NCI-H524 (cell line): Measurements from ENCODE around the gene SYT7.
"Not testable (repeated sequence)": the region's sequence is repeated elsewhere in the genome, so short reads cannot be mapped to it uniquely, and the experiment has no call there.

Source experiments
- DNase-seq, 2 experiments: peaks; one replicate each; lab custom pipeline; 2025; lab: John Stamatoyannopoulos, UW

SYT7 gene

GRCh38 chr11:61496602-61497400 is 84.1 kb downstream of the SYT7 start:
- DNase-seq, result no peak

DNA sequence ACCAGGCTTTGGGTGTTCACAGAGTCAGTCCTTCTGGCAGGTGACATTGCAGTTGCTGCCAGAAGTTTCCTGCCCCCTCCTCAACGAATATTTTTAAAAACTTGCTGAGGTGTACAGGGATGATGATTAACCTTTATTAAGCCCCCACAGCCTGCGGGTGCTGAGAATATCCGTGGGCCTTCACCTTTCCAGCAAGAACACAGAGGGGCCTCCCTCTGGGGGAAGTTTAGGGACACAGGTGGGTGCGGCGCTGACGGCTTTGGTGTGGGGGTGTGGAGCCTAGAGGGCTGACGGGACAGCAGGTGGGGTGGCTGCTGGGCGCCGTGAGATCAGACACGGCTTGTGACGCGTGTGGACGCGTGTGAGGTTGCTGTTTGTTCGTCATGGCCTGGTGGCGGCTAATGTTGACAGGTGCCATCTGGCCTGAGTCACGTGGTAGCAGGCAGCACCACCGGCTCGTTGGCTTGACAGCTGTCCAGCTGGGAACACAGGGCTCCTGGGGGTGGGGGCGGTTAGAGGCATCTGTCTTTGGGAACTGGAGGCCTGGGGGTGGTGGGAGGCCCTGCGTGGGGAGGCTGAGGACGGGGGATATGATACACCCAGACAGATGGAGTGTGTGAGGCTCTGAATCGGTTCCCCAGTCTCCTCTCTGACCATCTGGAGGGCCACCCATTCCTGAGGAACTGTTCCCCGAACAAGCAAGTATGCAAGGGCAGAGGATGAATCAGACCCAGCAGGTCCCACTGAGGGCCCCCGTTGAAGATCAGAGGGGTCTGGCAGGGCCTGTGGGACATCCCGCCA is 84.9 kb downstream of the SYT7 start:
- peak; percentile 98 for DNase-seq

GRCh38 chr11:61494381-61494961 is 86.4 kb downstream of the SYT7 start:
- DNase-seq, result peak in 1 of 2 experiments; percentile 39

DNA sequence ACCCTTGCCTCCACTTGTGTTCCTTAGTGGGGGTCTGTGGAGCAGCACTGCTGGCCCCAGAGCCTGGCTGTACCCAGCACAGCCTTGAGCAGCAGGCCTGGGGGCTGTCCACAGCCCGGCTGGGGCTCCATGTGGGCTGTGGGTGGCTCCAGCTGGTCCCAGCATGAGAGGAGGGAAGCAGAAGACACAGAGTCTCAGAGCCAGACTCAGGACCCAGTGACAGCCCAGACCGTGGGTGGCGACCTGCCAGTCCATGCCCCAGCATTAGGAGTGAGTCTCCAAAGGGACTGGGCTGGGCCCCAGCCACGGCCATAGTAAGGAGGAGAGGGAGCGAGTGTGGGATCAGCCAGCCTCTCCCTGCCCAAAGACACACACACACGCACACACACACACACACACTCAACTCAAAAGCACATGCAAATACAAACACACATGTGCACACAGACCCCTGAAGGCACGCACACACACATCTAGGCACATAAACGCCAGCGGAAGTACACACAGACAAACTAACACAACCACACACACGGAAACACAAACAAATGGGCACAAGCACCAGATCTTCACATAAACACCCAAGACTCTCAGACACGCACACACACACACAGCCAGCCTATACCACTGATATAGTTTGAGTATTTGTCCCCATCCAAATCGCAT is 89.0 kb downstream of the SYT7 start:
- peak in 1 of 2 experiments; percentile 25 for DNase-seq

DNA sequence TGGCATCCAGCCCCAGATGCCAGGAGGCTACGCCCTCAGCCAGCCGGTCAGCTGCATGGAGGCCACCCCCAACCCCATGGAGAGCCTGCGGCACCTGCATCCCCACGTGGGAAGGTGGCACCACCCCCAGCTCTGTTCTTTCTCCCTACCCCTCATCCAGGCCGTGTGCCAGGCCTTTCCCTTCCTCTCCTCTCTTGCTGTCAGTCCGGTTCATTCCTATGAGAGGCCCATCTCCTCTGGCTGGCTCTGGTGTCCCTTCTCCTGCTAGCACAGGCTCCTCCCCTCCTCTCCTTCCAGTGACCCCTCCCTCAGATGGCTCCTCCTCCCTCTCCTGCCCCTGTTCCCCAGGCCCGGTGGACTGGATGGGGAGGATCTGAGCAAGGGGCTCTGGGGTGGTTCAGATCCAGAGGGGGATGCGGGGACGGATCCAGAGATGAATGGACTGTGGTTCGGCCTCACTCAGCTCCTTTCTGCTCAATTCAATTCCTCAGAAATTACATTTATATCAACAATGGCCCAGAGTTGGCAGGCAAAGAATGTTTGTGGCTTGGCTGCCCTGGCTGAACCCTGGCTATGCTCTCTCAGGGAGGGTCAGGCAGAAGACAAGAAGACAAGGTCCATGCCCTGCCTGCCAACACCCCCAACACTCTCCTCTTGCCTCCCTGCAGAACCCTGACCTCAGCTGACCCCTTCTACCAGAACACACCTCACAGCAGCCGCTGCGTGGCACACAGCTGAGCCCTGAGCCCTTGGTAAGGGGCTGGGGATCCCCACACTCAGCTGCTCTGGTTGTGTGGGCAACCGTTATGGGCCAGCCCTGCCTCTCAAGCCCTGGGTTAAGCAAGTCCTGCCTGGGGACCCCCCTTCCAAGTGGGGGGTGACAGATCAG is 90.8 kb downstream of the SYT7 start:
- DNase-seq, result no peak

GRCh38 chr11:61488651-61489291 is 92.1 kb downstream of the SYT7 start:
- DNase-seq, result no peak

- no peak for DNase-seq
These were observed 93.4 kb downstream of the SYT7 start for GRCh38 chr11:61487342-61488025.

DNA sequence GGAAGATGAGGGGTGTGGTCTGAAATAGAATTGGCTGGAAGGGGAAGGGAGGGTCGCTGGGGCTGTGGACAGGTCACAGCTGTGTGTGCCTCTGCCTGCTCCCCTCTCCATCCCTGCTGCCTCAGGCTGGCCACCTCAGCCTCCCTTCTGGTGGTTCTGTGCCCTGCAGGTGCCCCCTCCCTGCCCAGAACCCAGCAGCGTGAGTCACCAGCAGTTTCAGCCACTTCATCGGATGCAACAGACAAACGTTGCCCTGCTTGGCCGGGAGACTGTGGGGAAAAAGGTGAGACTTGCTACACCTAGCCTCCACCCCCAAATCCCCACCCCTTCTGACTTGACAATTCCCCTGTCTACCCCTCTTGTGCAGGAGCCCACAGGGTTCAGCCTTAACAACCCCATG is 94.1 kb downstream of the SYT7 start:
- no peak for DNase-seq

DNA sequence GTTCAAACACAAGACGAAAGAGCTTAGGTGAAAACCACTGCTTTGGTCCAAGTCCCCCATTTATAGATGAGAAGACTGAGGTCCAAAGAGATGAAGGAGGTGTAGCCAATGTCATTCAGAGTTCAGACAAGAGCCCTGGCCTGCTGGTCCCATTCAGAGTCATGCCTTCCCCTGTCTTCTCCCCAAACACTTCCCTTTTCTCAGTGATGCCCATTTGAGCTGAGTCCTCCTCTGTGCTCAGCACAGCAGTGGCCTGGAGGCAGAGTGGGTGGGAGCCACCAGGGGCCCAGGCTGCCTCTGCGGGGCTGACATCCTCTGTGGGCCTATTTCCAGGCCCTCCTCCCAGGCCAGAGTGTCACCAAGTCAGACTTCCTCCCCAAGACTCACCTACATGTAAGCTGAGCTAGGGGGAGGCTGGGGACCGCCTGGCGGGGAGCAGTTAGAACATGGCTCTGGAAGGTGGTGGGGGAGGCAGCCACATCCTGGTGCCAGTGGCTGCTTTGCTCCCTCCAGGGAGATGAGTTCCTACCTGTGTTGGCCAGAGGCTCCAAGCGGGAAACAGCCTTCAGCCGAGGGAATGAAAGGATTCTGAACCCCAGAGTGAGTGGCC is 94.8 kb downstream of the SYT7 start:
- no peak for DNase-seq

DNA sequence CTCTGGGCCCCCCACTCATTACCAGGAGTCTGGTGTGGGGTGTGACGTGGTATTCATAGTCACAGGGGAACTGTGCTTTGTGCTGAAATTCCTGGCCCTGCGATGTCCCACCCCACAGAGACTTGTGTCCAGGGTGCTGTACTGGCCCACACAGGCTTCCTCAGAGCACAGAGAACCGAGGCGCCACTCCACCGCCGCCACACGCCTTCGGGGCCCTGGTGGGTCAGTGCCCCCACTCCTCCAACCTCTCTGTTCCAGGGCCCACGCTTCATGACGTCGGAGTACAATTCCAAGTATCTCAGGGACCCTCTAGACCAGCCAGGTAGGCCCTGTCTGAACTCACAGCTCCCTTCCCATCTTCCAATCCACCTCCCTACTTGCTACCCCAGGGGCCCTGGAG is 95.8 kb downstream of the SYT7 start:
- no peak for DNase-seq

DNA sequence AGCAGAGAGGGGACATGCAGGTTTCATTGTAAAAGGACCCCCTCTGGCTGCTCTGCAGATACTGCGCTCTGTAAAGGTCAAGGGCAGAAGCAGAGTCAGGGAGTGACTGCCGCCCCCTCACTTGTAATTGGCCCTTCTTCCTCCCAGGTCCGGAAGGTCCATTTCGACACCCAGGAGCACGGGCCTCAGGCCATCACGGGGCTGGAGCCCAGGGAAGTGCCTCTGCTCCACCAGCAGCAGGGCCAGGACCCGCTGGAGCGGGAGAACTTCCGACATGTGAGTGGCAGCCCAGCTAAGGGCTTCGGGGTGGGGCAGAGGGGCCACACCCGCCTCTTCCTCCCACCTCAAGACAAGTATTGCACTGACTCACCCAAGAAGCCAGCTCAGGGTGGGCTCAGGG is 96.3 kb downstream of the SYT7 start:
- no peak for DNase-seq

DNA sequence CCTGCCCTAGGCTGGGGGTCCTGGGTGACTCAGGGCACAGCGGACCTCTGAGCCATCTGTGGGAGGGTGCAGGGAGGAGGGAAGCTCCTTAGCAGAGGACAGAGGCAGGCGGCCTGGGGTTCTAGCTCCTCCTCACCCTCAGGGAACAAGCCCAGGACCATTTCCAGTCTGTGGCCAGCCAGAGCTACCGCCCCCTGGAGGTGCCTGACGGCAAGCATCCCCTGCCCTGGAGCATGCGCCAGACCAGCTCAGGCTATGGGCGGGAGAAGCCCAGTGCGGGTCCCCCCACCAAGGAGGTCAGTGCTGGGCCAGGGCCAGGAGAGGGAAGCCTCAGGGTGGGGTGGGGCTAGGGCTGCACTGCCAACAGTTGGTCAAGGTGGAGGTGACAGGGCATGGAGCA is 98.4 kb downstream of the SYT7 start:
- DNase-seq, result no peak

GRCh38 chr11:61481806-61482205 is 99.1 kb downstream of the SYT7 start:
- DNase-seq, result no peak

GRCh38 chr11:61480994-61481335 is 99.9 kb downstream of the SYT7 start:
- DNase-seq, result peak; percentile 10 to 42

GRCh38 chr11:61480261-61480993 is 100.4 kb downstream of the SYT7 start:
- peak in 1 of 2 experiments; percentile 42 for DNase-seq

GRCh38 chr11:61479360-61480058 is 101.4 kb downstream of the SYT7 start:
- not testable (repeated sequence) for DNase-seq

GRCh38 chr11:61477727-61478148 is 103.1 kb downstream of the SYT7 start:
- DNase-seq, result peak in 1 of 2 experiments; percentile 39

DNA sequence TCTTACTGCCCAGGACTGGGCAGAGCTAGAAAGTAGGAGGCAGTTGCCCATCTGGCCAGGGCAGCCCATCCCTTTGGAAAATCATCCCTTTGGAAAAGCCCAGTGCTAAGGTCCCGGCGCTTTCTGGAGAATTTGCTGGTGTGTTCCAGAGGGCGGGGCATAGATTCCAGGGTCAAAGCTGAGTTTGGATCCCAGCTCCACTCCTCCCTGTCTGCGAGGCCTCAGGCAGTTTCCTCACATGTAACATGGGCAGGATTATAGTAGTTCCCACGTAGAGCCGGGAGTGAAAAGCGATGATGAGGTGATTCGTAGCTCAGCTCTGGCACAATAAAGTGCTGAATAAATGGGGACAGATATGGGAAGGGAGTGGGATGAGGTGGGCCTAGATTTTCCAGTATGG is 103.8 kb downstream of the SYT7 start:
- no peak for DNase-seq
